ENCODE data around the gene ZNF775. TPM values are rescaled to one million over a fixed set of nuclear protein-coding genes. Genes with fewer than 3 reads are reported as not detected.

The ZNF775 gene
- total RNA-seq, 1 experiment from 2014 or later = 3.4 TPM

DNA sequence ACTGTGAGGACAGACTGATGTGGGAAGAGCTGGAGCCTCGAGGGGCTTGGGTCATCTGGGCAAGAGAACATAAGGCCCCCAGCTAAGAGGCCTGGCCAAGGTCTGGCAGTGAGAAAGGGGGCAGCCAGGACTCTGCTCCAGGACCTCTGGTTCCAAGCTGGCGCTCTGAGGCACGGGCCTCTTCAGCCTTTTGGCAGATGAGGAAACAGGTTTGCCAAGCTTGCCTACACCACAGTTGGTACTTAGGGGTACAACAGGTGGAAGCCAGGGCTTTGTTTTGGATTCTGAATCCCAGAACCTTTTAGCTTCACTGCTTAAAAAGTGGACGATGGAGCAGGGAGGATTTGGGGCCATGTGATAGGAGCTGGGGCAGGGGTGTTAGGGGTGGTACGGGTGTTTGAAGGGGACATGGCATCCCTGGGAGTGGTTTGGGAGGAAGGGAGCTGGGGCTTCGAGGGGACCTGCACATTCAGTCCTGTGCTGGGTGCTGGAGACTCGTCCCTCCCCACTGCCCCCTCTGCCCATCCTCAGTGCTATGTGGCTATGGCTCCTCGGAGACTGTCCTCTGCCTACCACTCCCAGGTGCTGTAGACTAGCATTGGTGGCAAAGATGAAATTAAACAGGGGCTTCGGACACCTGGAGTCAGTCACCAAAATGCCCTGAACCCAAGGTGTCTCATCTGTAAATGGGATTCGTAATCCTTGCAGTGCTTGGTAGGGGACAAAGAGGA, 30.3 kb downstream of the ZNF775 start:
- H3K9me2 ChIP-seq (ENCODE audit: insufficient read depth) = no peaks in the 10 kb centered on the region
- peaks cover 3% of the 10 kb centered on the region for H3K4me1 ChIP-seq (replicated peaks; ENCODE audit: insufficient read depth)
- no peak for DNase-seq
- BruUV-seq (replicated peaks) = no TSS peak
- no peak overlapping the region for H3K4me2 ChIP-seq
- TF ChIP-seq, protein P1, sequence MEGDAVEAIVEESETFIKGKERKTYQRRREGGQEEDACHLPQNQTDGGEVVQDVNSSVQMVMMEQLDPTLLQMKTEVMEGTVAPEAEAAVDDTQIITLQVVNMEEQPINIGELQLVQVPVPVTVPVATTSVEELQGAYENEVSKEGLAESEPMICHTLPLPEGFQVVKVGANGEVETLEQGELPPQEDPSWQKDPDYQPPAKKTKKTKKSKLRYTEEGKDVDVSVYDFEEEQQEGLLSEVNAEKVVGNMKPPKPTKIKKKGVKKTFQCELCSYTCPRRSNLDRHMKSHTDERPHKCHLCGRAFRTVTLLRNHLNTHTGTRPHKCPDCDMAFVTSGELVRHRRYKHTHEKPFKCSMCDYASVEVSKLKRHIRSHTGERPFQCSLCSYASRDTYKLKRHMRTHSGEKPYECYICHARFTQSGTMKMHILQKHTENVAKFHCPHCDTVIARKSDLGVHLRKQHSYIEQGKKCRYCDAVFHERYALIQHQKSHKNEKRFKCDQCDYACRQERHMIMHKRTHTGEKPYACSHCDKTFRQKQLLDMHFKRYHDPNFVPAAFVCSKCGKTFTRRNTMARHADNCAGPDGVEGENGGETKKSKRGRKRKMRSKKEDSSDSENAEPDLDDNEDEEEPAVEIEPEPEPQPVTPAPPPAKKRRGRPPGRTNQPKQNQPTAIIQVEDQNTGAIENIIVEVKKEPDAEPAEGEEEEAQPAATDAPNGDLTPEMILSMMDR (conservative IDR thresholded peaks at IDR 0.05) = no peak
- TF ChIP-seq EZH2 (IDR thresholded peaks at IDR 0.05; ENCODE audit: low read depth) = no peak
- H3K36me3 ChIP-seq (ENCODE audit: low read depth) = no peaks in the 10 kb centered on the region
- no peak overlapping the region for H3K27ac ChIP-seq
- H3K4me3 ChIP-seq = no peak overlapping the region
- H4K20me1 ChIP-seq (ENCODE audit: insufficient read depth) = no peaks in the 10 kb centered on the region
- no peak overlapping the region for H2AFZ ChIP-seq
- ChIA-PET CTCF (interaction anchor here (0.6 kb wide), 1 partner anchor 782 kb away, joined by 3 read pairs; no protein-coding TSS in a partner anchor), POLR2A (ENCODE audit: unreplicated experiment) (no interaction called here)
- H3K27me3 ChIP-seq (ENCODE audit: insufficient read depth, low read depth) = no peaks in the 10 kb centered on the region
- no peaks in the 10 kb centered on the region for H3K79me2 ChIP-seq (ENCODE audit: low read depth)
- no peaks in the 10 kb centered on the region for H3K9me3 ChIP-seq (ENCODE audit: insufficient read depth, low read depth)
- H3F3A ChIP-seq (ENCODE audit: insufficient read depth, low read depth) = peaks cover 9% of the 10 kb centered on the region; the same call in 1 of the 2 replicates
- intact Hi-C loops (cut with micrococcal nuclease; ENCODE audit: unreplicated experiment) = no loop called here

GRCh38 chr7:150410131-150410530, 31.0 kb downstream of the ZNF775 start:
- no peak for DNase-seq
- H3K4me1 ChIP-seq (replicated peaks; ENCODE audit: insufficient read depth) = no peaks in the 10 kb centered on the region
- H3K79me2 ChIP-seq (ENCODE audit: low read depth) = no peaks in the 10 kb centered on the region
- peaks cover 9% of the 10 kb centered on the region; the same call in 1 of the 2 replicates for H3F3A ChIP-seq (ENCODE audit: insufficient read depth, low read depth)
- intact Hi-C loops (cut with micrococcal nuclease; ENCODE audit: unreplicated experiment) = no loop called here
- BruUV-seq (replicated peaks) = no TSS peak
- no peak overlapping the region for H3K27ac ChIP-seq
- H3K4me3 ChIP-seq = no peak overlapping the region
- POLR2A ChIA-PET (ENCODE audit: unreplicated experiment) = no interaction called here
- H3K4me2 ChIP-seq = no peak overlapping the region
- no peaks in the 10 kb centered on the region for H3K9me2 ChIP-seq (ENCODE audit: insufficient read depth)
- H3K36me3 ChIP-seq (ENCODE audit: low read depth) = no peaks in the 10 kb centered on the region
- CTCF ChIA-PET = no interaction called here
- no peaks in the 10 kb centered on the region for H3K27me3 ChIP-seq (ENCODE audit: insufficient read depth, low read depth)
- H4K20me1 ChIP-seq (ENCODE audit: insufficient read depth) = no peaks in the 10 kb centered on the region
- no peaks in the 10 kb centered on the region for H3K9me3 ChIP-seq (ENCODE audit: insufficient read depth, low read depth)
- no peak overlapping the region for H2AFZ ChIP-seq
- TF ChIP-seq EZH2 (IDR thresholded peaks at IDR 0.05; ENCODE audit: low read depth) = no peak
- TF ChIP-seq, protein P1 (conservative IDR thresholded peaks at IDR 0.05) = no peak

DNA sequence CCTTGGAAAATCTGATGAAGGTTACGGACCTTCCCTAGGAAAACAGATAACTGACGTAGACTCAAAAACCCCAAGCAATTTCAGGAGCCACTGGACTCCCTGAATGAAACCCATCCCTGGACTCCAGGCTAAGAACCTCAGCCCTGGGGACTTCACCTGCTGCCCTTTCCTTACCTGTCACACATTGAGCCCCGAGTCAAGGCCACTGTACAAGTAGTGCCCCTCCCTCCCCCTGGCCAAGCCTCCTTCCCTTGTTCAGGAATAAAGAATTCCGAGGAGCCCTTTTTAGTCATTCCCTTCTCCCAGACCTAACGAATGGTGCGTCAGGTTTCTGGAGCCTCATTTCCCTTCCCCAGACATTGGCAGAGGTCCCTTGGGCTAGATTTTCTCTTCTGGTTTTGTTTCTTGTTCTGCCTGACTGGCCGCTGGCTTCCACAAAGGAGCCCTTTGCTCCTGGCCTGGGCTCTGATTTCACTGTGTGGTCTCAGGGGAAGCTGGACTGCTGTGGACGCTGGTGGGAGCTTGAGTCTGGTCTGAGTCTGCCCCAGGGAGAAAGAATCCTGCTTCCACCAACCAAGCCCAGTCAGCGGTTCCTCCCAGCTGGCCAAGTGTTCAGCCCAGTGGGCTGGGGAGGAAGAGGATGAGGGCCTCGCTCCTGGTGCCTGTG, 31.7 kb downstream of the ZNF775 start:
- H3F3A ChIP-seq (ENCODE audit: insufficient read depth, low read depth) = peaks cover 9% of the 10 kb centered on the region; the same call in 1 of the 2 replicates
- H3K36me3 ChIP-seq (ENCODE audit: low read depth) = no peaks in the 10 kb centered on the region
- no TSS peak for BruUV-seq (replicated peaks)
- POLR2A ChIA-PET (ENCODE audit: unreplicated experiment) = no interaction called here
- TF ChIP-seq, protein P1 (conservative IDR thresholded peaks at IDR 0.05) = no peak
- no peak for TF ChIP-seq EZH2 (IDR thresholded peaks at IDR 0.05; ENCODE audit: low read depth)
- H3K79me2 ChIP-seq (ENCODE audit: low read depth) = no peaks in the 10 kb centered on the region
- H3K27me3 ChIP-seq (ENCODE audit: insufficient read depth, low read depth) = no peaks in the 10 kb centered on the region
- H3K4me3 ChIP-seq = no peak overlapping the region
- H4K20me1 ChIP-seq (ENCODE audit: insufficient read depth) = no peaks in the 10 kb centered on the region
- H3K9me2 ChIP-seq (ENCODE audit: insufficient read depth) = no peaks in the 10 kb centered on the region
- CTCF ChIA-PET = no interaction called here
- no peak overlapping the region for H3K4me2 ChIP-seq
- intact Hi-C loops (cut with micrococcal nuclease; ENCODE audit: unreplicated experiment) = no loop called here
- no peaks in the 10 kb centered on the region for H3K9me3 ChIP-seq (ENCODE audit: insufficient read depth, low read depth)
- H3K27ac ChIP-seq = no peak overlapping the region
- no peak for DNase-seq
- H2AFZ ChIP-seq = no peak overlapping the region
- H3K4me1 ChIP-seq (replicated peaks; ENCODE audit: insufficient read depth) = no peaks in the 10 kb centered on the region
